Tibial nerve (tissue), 3 donors: ENCODE data around the gene TRAPPC4.

ENCODE experiments used
- CTCF ChIP-seq, 5 experiments: fragments of 200-600 bp in 3 of 5; fragments of 450-650 bp in 2 of 5; sonication (generic) in 3 of 5; IDR thresholded peaks; one replicate each; pipeline ENCODE4 v1.5.1; 2016 to 2019; ENCODE audit warnings: antibody characterized with exemption in 5 of 5, mild to moderate bottlenecking in 3 of 5, moderate library complexity in 2 of 5
- POLR2A ChIP-seq, 2 donors: fragments of 450-650 bp; IDR thresholded peaks; one replicate each; pipeline ENCODE4 v1.6.1; 2017; ENCODE audit warnings: antibody characterized with exemption in 2 of 2, mild to moderate bottlenecking in 2 of 2, moderate library complexity in 2 of 2

GRCh38 chr11:119054418-119054817 lies 35.9 kb downstream of the TRAPPC4 start:
- TF ChIP-seq CTCF (IDR thresholded peaks at IDR 0.05) = no peak
- TF ChIP-seq POLR2A (IDR thresholded peaks at IDR 0.05) = no peak
